ENCODE results near the gene IL1RAP.

IL1RAP gene

DNA sequence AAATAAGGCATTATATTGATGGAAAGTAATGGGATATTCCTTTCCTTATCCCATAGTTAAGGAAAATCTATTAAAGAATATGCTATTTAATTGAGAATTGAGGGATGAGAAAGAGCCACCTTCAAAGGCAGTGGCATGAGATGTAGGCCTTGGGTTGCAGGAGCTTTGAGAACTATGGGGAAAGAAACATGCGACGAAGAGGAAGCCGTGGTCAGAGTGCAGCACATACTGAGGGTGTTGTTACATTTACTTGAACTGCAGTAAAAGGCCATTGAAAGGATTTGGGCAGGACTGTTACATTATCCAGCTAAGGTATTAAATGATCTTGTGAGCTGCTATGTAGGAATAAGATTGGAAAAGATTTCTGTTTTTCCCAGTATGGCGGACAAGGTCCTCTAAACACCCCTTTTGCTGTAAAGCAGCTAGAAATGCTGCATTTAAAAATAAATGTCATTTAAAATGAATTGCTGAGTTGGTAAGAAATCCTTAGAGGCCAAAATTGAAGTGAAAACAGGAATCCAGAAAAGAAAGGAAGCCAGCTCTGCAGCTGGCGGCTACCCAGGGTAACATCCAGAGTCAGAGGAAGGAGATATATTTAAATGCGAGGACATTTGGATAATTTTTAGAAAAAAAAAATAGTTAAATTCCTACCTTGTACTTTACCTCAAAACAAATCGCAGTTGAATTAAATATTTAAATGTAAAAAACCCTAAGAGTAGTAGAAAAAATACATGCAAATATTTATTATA, 61.7 kb downstream of the IL1RAP start:
- in situ Hi-C loops (cut with MboI; ENCODE audit: low sequenced_read_pairs), result no loop called here

DNA sequence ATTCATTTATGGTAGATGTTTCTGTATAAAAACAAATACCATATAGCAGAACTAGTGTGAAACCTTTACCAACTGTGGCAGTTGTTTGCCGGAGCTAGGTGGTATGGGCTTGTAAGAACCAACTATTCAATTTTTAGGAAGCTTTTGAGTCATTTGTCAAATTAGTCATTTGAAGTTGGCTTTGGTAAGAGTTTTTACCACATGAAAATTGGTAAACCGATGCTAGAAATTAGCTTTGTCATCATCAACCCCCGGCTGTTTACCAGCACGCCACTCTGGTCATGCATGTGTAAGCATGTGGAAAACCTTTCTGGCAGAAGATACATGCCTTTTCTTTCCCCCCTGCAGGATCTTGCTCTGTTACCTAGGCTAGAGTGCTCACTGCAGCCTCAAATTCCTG, 63.3 kb downstream of the IL1RAP start:
- in situ Hi-C loops (cut with MboI; ENCODE audit: low sequenced_read_pairs), result no loop called here

DNA sequence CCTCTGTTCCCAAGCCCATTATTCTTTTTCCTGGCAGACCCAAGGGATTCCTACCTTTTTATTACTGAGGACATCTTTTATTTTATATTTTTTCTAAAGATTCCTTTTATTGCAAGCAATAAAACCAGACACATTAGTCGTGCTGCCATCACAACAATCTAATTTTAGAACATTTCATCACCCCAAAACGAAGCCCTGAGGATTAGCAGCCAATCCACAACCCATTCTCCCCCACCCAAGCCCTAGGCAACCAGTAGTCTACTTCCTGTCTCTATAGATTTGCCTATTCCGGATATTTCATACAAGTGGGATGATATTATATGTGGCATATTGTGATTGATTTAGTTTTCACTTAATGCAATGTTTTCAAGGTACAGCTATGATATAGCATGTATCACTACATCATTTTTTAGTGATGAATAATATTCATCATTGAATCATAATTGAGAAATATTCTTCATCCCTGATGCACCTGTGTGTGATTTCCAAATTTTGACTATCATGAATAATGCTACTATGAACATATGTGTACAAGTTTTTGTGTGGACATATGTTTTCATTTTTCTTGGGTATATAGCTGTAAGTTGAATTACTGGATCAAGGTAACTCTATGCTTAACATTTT, 65.7 kb downstream of the IL1RAP start:
- in situ Hi-C loops (cut with MboI; ENCODE audit: low sequenced_read_pairs), result no loop called here

DNA sequence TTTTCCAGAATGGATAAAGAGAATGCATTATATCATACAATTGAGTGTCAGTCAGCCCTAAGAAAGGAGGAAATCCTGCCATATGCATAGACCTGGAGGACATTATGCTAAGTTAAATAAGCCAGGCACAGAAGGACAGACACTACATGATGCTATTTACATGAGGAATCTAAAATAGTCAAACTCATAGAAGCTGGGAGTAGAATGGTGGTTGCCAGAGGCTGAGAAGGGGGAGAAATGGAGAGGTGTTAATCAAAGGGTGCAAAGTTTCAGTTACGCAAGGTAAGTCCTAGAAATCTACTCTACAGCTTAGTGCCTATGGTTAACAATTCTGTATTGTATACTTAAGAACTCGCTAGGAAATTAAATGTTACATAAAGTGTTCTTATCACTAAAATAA, 66.5 kb downstream of the IL1RAP start:
- in situ Hi-C loops (cut with MboI; ENCODE audit: low sequenced_read_pairs), result no loop called here

DNA sequence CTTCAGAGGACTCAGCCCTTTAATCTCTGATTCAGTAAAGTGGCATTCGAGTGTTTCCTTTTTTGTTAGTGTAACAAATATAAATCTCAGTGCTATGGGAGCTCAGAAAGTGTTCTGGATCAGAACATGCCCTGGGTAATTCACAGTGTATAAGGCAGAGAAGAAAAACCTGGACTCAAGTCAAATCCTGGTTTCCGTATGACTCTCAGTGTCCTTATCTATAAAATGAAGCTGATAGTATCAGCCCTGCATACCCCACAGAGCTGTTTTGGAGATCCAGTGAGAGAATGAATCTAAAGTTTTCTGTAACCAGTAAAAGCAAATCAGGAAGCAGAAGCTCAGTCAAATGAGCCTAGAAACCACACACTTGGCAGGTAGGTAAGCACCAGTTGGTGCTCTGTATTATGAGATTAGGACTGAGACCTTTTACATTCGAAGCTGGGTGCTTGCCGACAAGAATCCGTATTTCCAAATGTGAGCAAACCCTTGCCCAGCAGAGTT, 67.2 kb downstream of the IL1RAP start:
- in situ Hi-C loops (cut with MboI; ENCODE audit: low sequenced_read_pairs), result no loop called here

DNA sequence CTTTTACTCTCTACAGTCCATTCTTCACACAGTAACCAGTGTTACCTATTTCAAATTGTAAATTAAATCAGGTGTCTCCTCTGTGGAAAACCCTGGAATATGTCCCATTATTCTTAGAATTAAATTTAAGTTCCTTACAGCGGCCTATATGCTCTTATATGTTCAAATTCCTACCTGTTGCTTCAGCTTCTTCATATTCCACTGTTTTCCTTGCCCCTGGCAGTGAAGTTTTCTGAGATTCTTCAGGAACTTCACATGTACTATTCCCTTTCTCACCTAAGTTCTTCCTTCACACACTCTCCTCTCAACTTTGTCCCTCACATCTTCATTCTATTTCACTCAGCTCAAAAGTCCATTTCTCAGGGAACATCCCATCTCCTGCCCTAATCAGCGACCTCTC, 68.8 kb downstream of the IL1RAP start:
- in situ Hi-C loops (cut with MboI; ENCODE audit: low sequenced_read_pairs), result no loop called here

DNA sequence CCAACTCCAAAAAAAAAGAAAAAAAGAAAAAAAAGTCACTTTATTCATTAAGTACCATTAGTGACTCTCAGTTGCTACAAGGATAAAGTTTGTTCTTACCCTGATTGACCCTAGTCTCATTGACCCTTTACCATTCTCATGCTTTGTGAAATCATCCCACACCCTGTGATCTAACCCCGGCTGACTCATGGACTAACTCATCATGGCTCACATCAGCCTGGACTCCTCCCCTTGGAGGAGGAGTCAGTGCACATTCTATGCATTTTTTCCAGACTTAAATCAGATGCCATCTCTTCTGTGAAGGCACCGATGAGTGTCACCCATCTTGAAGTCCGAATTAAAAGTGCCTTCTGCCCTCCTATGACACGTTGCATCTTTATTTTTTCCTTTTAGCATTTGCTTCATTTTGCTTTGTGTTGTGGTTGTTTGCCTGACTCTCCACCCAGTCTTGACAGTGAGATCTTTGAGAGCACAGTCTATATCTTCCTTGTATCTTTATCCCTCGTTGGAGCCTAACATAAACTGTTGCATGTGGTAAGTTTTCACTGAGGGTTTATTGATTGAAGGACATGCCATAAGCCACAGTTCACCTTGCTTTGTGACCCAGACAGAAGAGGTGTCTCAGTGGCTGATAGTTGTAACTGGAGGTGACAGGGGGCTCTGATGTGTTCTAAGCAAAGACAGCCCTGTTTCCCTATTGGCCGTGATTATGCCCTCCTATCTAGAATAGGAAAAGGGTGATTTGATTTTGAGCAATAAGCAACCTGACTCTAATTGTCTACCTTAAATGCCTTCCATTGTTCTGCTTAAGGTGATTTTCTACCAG, 72.1 kb downstream of the IL1RAP start:
- in situ Hi-C loops (cut with MboI; ENCODE audit: low sequenced_read_pairs), result no loop called here

DNA sequence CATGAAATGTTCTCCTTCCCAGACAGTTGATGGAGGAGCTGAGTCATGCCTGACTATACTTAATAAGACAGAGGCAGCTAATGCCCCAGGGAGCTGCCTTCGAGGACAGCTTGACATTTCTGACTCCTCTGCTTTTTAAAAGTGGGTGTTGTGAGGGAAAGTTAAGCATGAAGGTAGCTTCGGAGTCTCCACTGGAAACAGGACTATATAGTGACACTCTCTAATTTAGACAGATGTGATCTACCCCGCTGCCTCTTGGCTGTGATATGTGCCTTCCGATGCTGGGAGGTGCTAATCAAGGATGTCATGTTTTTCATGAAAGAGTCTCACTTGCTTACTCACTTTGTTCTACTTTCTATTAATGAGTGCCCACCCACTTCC, 72.7 kb downstream of the IL1RAP start:
- in situ Hi-C loops (cut with MboI; ENCODE audit: low sequenced_read_pairs), result no loop called here

DNA sequence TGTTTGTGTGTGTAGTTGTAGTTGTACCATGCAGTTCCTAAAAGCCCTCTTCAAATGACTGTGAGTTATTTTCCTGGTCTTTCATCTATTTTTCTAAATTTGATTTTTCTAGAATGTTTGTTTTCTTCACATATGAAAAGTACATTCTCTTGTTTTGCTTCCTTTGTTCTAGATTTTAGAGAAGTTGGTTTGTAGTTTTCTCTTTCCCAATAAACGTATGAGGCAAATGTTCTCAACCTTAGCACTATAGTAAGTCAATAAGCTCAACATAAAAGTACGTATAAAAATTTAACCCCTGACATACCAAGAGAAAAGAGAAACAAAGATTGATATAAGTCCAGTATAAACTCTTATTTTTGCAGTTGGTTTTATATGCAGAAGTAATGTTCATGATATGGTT, 74.7 kb downstream of the IL1RAP start:
- in situ Hi-C loops (cut with MboI; ENCODE audit: low sequenced_read_pairs), result no loop called here

DNA sequence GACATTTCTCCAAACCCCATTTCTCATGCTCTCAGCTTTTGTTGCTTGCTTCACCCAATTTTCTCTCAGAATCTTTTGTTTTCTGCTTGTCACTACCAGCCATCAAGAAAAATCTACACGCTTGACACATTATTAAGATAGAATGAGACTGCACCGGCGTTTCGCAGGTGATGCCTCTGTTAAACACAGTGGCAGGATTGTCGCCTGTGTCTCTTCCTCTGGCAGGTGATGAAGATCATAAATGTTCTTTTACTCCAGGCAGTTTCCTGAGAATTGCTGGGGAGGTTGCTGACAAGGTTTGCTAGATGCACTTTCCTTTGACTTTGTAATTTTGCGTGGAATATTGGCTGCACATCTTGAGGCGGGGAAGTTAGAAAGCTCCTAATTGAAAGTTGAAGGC, 75.4 kb downstream of the IL1RAP start:
- in situ Hi-C loops (cut with MboI; ENCODE audit: low sequenced_read_pairs), result no loop called here

DNA sequence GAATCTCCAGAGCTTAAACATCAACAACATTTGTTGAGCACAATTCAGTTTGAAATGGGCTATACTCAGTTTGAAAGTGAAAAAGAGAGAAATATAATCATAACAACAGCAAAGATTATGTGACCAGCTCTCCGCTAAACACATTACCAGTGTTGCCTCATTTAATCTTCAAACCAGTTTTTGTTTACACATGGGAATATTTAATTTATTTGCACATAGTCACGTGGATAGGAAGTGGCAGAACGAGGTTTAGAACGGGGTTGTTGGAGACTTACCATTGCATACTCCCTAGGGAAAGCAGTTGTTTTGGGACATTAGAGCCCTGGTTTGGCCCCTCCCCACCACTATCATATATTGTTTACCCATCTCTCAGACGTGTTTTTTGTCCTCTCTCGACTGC, 77.2 kb downstream of the IL1RAP start:
- in situ Hi-C loops (cut with MboI; ENCODE audit: low sequenced_read_pairs), result no loop called here

DNA sequence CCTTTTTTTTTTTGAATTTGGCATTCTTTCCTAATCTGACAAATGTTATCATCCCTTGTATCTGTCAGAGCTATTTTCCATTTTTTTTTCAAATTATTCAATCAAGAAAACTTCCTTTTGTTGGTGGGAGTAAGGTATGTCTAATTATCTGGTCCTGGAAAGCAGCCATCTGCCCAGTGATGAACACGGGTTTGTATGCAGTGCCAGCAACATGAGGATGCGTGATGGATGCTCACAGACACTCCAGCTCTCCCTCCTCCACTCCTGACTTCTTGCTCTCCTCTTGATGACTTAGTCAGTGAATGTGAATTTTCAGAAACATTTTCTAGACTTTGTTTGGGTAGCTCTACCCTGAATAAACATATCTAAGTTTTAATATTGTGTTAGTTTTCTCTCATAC, 79.2 kb downstream of the IL1RAP start:
- in situ Hi-C loops (cut with MboI; ENCODE audit: low sequenced_read_pairs), result no loop called here

DNA sequence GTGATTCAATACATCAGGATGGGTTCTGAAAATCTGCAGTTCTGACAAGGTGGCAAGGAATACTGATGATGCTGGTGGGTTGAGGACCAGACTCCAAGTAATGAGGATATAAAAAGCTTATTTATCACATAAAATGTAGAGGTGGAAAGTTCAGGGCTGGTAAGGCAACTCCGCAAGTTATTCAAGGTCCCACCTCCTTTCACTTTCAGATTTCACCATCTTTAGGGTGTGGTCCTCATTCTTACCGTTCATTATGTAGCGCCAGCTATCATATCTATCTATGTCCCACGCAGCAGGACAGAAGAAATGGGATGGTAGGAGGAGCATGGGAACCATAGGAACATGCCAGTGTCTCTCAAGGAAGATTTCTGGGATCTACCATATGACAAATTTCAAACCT, 80.3 kb downstream of the IL1RAP start:
- in situ Hi-C loops (cut with MboI; ENCODE audit: low sequenced_read_pairs), result no loop called here

DNA sequence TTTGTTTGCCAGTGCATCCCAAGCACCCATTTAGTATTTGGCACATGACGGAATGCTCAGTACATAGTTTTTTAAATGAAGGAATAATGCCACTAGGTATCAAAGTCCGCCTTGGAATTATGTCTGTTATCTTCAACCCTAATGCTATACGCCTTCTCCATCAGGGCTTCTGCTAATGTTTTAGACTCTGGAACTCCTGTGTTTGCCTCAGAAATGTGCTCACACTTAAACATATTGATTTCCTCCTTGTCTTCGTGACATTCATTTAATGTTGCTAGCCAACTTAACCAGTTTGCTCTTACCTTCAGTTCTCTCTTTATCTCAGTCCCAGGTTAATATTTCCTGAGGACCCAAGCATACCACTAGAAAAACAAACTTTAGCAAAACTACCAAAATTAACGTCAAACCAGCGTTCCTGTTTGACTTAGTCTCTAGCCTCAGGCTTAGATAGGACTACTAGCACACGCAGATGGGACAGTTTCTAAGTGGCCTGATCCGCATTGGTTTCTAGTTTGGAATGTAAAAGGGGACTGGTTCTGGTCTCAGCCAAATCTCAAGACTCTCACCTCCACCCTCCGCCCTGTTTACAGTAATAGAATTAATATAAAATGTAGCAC, 81.4 kb downstream of the IL1RAP start:
- in situ Hi-C loops (cut with MboI; ENCODE audit: low sequenced_read_pairs), result no loop called here

DNA sequence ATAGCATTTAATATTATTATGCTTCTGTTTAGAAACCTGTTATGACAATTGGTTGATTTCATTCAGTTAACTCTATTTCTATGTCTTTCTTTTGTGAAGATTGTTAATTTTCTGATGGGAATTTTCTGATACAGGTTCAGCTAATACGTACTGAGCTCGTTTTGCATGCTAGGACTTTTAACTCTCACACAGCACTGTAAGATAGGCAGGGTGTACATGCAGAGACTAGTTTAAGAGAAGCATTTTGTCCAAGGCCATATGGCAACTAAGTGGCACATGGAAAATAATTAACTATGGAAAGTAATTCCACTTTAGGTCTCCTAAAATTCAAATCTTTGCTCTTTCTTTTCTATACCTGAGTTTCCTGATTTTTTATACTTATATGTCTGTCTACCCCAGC, 81.9 kb downstream of the IL1RAP start:
- in situ Hi-C loops (cut with MboI; ENCODE audit: low sequenced_read_pairs), result no loop called here

DNA sequence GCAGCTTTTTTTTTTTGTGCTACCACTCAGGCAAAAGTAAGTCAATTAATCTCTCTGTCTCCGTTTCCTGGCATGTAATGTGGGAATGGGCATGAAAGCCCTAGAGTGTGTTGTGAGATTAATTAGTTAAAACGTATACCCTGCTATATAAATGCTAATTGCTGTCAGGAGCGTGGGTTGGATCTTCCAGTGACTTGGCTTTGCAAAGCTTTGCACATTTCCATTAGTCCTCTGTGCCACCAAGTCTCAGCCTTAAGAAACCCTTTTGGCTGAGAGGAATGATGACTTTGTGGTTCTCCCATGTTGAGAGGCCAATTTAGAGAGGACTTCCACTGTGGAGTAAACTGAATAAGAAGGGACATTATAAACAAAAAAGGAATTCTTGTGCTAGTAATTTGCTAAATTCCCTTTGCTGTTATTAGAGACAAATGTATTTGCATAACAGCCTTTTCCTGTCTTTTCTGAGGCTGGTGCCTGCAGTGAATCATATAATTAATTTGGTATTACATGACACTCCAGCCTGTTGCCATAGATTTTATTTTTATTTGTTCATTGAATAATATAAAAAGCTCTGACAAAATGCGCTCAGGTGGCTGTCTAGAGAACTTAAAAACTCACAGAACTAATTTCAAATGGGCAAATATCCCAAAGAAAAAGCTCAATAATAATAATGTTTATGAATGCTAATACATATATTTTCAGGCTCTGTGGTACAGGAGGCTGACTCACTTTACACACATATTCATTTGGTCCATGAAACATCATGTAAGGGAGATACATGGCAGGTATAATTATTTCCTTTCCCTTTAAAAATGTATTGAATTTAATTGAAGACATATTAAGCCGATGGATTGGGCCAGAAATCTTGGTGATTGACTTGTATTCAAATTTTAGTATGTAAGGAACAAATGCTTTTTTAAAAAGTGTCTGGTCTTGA, 82.7 kb downstream of the IL1RAP start:
- in situ Hi-C loops (cut with MboI; ENCODE audit: low sequenced_read_pairs), result no loop called here

DNA sequence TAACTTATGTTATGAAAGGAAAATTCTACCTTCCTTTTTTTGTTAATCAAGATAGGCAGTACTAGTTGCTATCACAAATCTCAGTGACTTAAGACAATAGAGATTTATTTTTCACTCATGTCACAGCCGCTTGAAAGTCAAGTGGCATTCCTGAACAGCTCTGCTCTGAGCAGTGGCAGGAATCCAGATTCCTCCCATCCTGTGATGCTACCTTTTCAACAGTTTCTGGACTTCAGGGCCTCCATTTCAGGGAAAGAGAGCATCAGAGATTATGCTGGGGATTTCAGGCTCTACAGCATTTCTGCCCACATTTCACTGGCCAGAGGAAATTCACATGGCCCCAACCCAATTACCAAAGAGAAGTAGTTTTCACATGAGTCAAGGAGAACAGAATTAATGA, 83.4 kb downstream of the IL1RAP start:
- in situ Hi-C loops (cut with MboI; ENCODE audit: low sequenced_read_pairs), result no loop called here

DNA sequence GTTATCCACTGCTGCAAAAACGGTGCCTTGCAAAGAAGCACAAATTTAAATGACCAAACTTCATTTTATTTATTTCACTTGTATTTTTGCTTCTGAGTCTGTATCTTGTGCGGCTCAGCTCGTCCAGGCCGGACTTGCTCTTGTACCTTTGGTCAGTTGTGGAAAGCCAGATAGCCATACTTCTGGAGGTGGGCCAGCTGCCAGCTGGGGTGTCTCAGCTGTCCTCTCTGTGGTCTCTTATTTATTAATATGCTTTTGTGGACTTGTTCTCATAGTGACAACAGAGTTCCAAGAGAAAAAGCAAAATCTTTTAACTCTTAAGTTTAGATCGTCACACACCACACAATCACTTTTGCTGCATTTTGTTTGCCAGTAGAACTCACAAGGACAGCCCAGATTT, 87.7 kb downstream of the IL1RAP start:
- in situ Hi-C loops (cut with MboI; ENCODE audit: low sequenced_read_pairs), result no loop called here

DNA sequence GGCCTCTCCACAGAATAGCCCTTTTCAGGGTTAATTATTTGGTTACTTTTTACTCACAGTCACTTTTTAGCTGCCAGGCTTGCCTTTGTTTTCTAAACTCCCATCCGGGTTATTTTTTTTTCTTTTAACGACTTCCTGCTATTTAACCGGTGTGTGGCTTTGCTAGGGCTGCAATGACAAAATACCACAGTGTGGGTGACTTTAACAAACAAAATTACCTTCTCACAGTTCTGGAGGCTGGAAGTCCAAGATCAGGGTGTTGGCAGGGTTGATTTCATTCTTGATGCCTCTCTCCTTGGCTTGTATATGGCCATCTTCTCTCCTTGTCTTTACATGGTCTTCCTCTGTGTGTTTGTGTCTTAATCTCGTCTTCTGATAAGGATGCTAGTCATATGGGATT, 91.5 kb downstream of the IL1RAP start:
- in situ Hi-C loops (cut with MboI; ENCODE audit: low sequenced_read_pairs), result no loop called here

DNA sequence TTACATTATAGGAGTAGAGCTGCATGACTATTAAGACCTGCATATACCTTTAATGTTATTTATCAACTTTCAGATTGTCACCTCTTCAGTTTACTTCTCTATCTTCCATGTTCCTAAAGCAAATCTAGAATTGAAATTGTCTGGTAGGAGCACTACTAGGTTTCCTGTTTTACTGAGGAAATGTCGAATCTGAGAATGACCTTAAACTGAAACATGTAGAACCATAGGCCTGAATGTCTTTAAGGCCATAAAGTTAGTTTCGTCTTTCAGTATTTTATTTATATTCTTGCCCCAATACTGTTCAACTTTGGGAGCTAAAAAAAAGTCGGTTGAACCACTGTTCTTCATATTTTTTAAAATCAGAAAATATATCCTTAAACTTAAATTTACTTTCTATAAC, 92.7 kb downstream of the IL1RAP start:
- in situ Hi-C loops (cut with MboI; ENCODE audit: low sequenced_read_pairs), result no loop called here

Measured in hTERT RPE-1 (cell line).